GM18868 (cell line): Measurements from ENCODE around the gene POLR3A.
"Not testable (repeated sequence)": the region's sequence is repeated elsewhere in the genome, so short reads cannot be mapped to it uniquely, and the experiment has no call there.

Source experiments
- ATAC-seq: cut with Tn5 transposase; IDR thresholded peaks from one replicate; pipeline ENCODE4 v1.9.1; 2021; ENCODE audit warnings: mild to moderate bottlenecking, moderate library complexity; ENCODE audit not compliant: unreplicated experiment

The POLR3A gene

GRCh38 chr10:78029269-78030226 is at the start of gene POLR3A:
Gene POLR3A, minus strand, starts transcription at chr10:78029515. Its CDS starts 108 bp downstream, at chr10:78029407.
- ATAC-seq = peak; percentile 66

GRCh38 chr10:78078539-78079330 is 49.4 kb upstream of the POLR3A start:
- ATAC-seq = no peak

- not testable (repeated sequence) for ATAC-seq
These were observed 46.5 kb upstream of the POLR3A start for GRCh38 chr10:78075806-78076205.

DNA sequence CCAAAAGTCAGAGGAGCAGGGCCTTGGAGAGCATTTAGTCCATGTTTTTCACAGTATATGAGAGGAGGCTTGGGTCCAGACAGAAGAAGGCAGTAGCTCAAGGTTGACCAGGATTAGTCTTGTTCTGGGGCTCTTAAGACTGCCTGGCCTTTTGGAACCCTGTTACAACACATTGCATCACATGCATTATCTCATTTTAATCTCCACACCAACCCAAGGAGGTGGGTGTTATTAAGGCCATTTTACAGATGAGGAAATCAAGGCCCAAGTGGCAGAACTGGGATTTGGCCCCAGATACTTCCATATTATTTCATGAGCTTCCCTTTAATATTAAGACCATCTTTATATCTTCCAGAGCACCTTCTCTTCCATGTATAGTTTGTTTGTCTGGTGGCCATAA is 43.2 kb upstream of the POLR3A start:
- no peak for ATAC-seq

- ATAC-seq = no peak
These were observed 42.5 kb upstream of the POLR3A start for GRCh38 chr10:78071857-78072179.

DNA sequence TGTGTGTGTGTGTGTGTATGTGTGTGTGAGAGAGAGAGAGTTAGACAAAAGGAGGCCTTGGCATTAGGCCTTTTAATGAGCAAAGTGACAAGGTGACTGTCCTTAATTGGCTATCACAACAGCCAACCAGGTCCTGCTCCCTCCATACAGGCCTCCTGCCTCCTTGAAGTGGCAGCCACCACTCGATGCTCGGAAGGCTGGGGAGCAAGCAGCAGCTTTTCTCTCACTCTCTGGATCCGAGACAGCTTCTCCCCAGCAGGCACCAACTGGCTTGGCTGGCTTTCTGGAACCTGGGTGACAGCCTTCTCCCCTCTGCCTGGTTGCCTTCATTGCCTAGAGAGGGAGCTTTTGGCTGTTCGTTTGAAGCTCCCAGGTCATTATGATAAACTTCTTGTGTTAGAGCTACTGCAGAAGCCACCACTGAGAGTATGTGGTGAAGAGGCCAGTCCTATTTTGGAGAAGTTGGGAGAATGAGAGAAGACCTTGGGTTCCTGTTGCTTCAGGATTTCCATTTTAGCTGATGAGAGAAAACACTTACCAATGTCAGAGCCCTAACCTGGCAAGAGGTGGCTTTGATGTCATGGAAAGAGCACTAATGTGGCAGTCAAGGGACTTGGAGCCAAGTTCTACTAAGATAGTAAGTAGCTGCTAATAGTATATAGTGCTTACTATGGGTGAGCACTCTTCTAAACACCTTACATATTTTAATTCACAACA is 42.0 kb upstream of the POLR3A start:
- no peak for ATAC-seq

GRCh38 chr10:78070726-78071125 is 41.4 kb upstream of the POLR3A start:
- ATAC-seq = no peak

GRCh38 chr10:78070064-78070463 is 40.7 kb upstream of the POLR3A start:
- not testable (repeated sequence) for ATAC-seq

DNA sequence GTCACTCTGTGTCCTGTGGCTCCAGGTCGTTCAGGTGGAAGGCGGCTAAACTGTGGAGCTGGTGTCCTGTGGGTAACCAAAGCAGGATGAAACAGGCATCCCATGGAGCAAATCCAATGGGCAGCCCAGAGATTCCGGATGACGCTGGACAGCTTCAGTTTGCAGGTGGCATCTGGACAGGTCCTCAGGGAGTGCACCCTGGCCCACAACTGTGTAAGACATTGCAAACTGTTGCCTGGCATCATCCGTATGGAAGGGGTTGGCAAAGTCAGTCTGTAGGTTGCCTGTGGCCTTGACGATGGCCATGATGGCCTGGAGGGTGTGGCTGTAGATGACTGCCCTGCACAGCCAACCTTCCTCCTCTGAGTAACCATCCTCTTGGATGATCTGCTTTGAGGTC is 39.8 kb upstream of the POLR3A start:
- ATAC-seq = no peak

DNA sequence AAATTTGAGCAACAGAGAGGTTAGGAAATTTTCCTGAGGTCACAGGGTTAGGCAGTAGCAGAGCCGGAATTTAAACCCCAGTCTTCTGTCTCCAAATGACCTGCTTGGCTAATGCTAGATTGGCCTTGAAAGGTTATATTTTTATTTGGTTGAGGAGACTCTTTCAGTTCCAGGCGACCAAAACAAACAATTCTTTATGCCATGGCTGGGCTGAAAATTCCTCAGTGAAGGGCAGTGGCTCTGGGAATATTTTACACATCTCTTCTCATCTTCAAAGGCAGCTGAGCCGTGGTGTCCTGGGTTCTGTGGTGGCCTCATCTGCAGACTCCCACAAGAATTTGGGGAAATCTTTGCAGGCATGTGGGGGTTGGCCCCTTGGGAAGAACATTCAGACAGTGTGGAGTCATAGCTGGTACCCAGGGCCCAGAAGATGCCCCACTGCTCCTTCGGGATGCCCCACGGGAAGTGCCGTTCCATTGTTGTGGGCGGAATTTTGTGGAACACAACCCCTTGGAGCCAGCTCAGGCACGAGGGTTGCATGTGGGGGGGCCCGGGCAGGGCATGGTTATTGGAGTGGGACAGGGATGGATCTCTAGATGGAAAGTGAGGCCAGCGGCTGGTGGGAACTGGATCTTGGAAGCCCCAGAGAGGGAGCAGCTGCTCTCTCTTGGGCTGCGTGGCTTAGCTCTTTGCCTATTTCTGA is 37.6 kb upstream of the POLR3A start:
- no peak for ATAC-seq

- no peak for ATAC-seq
These were observed 36.7 kb upstream of the POLR3A start for GRCh38 chr10:78066012-78066411.

- no peak for ATAC-seq
These were observed 36.3 kb upstream of the POLR3A start for GRCh38 chr10:78065611-78066010.

GRCh38 chr10:78064919-78065318 is 35.6 kb upstream of the POLR3A start:
- not testable (repeated sequence) for ATAC-seq

- no peak for ATAC-seq
These were observed 33.9 kb upstream of the POLR3A start for GRCh38 chr10:78063236-78063635.

GRCh38 chr10:78062296-78062695 is 33.0 kb upstream of the POLR3A start:
- ATAC-seq = no peak

DNA sequence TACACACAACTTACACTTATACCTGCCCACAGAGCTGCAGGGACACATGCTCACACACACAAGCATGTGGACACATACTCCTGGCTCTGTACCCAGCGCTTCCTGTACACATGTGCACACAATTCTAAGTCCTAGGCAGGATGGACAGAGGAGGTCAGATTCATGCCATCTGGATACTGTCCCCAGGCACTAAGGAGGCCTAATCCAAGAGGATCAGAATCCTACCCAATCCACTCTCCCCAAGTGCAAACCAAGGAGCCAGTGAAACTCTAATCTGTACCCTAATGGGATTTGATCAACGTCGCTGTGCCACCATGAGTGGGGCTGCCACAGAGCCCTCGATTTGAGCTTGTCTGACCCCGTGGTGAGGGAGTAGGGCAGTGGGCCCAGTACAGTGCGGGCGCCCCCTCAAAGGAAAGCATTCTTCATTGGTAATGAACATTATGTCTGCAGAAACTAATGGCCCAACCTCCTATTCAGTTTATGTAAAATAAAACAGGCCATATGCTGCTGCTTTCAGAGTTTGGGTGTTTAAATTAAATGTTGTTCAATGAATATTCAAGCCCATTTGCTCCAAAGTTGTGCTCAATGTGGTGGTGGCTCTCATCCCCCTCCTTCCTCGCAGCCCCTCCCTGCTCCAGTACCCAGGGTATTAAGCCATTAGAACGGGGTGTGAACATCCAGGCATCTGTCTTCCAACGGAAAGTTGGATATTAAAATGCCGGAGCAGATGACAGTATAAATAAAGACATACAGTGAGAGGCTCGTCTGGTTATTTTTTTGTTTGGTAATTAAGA is 30.8 kb upstream of the POLR3A start:
- ATAC-seq = no peak

- no peak for ATAC-seq
These were observed 29.2 kb upstream of the POLR3A start for GRCh38 chr10:78058562-78058961.

GRCh38 chr10:78053211-78053868 is 24.0 kb upstream of the POLR3A start:
- no peak for ATAC-seq

DNA sequence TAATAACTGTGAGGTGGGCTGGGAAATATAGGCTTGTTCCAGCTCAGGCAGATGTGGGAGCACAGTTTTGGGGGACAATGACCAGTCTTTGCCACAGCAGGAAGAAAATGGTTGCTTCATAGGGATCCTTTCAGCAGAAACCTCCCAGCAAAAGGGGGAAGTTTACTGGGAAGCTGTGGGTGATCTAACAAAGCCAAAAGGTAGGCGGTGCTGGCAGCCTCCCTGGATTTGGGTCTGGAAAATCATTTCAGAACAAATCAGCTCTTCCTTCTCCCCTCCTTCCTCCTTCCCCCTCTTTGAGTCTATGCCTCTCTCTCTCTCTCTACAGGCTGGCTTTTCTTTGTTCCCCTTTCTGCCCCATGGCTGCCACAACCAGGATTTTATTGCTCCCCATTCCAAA is 20.5 kb upstream of the POLR3A start:
- ATAC-seq = no peak
